Fibroblast of skin of scalp (primary cell): ENCODE data around the gene SEMA7A.
A peak's percentile ranks its signal among the peaks of the same experiment; 100 is the strongest.

Experiments
- DNase-seq: peaks from one replicate; pipeline ENCODE4 v3.0.0-alpha.2; 2013

SEMA7A gene

GRCh38 chr15:74415966-74416916 is 17.5 kb downstream of the SEMA7A start:
- DNase-seq, result no peak

DNA sequence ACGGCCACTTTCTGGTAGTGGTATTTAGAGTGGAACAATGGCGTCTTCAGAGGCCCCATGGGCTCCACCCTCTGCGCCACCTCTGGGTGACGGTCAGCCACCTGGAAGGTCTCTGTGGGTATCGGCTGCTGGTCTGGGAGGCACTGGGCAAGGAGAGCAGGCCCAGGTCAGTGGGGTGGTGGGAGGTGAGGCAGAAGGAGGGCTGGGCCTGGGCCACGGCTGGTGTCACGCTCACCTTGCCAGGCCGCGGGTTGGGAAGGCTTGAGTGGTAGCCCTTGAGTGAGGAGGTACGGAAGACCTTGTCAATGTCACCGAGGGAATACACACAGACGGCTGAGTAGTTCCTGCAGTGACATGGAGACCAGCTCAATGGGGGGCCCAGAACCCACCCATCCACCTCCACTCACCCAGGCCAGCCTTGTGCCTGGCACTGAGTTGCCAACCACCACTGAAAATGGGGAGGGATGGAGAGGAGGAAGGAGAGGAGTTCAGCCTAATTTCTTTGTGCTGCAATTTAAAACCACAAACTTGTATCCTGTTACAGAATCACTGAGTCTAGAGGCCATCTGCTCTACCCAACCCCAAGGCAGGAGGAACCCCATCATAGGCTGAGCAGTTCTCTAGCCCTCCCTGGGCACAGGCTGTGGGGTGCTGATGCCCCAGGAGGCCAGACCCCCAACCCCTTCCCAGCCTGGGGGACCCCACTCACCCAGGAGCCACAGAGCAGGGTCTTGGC is 19.0 kb downstream of the SEMA7A start:
- no peak for DNase-seq

- no peak for DNase-seq
Measured at GRCh38 chr15:74414081-74414580, 19.6 kb downstream of the SEMA7A start.

- no peak for DNase-seq
Measured at GRCh38 chr15:74413350-74414080, 20.2 kb downstream of the SEMA7A start.

DNA sequence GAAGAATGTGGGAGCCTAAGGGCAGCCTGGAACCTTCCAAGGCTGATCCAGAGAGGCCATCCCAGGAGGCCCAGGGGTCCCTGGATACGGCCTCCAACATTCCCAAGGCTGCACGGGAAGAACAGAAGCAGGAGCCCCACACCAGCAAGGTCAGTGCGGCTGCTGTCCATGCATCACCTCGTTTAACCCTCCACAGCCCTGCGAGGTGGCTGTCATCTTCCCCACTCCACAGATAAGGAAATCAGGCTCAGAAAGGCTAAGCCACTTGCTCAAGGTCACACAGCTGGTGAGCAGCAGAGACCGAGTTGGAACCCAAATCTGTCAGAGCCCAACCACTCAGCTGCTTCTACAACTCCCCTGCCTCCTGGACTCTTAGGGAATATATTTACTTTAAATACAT is 21.6 kb downstream of the SEMA7A start:
- DNase-seq, result no peak

DNA sequence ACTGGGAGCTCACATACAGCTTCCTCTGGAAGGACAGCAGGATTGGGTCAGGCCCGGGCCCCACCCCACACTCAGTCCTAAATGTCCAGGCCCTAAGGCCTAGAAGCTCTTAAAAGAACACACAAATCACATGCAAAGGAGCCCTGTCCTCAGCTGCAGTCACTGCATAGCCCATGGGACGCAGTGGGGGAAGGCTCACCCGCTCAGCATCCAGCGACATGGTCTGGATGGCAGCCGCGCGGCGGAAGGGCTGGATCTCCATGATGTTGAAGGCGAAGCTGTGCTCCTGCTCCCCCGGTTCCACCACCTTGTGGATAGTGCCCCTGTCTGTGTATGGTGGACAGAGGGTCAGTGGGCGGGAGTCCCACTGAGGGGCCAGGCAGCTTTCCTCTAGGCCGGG is 22.1 kb downstream of the SEMA7A start:
- no peak for DNase-seq

GRCh38 chr15:74410502-74410901 is 23.3 kb downstream of the SEMA7A start:
- no peak for DNase-seq

- DNase-seq, result no peak
Measured at GRCh38 chr15:74409225-74409624, 24.5 kb downstream of the SEMA7A start.

DNA sequence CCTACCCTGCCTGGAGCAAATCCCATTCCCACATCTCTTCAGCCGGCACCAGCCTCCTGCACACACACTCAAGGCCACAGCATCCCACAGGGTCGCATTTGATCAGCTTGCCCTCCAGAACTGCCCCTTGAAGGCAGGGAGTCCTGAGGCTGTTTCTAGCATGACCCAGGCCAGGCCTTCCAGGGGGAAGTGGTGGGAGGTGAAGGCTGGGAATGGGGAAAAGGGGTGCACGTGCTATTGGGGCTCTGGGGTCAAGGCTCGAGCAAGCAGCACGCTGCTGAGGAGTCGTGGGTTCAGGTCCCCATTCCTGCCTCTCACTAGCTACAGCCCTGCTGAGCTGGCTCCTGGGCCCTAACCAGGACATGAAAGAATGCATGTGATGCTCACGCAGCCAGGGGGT is 24.9 kb downstream of the SEMA7A start:
- no peak for DNase-seq

DNA sequence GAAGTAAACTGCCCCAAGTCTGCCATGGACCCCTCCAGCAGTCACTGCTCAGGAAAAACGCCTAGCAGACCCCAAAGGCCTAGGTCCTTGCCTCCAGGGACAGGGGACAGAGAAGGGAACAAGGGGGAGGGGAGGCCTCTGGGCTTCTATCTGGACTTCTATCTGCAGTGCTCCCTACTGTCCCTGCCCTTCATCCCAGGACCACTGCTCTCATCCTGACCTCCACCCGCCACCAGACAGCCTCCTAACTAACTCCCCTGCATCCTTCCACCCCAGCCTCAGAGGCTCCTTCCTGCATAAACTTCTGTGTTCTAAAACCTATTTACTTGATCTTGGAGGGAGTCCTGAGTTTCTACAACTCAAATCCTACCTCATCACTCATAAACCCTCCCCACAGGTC is 25.4 kb downstream of the SEMA7A start:
- DNase-seq, result no peak

DNA sequence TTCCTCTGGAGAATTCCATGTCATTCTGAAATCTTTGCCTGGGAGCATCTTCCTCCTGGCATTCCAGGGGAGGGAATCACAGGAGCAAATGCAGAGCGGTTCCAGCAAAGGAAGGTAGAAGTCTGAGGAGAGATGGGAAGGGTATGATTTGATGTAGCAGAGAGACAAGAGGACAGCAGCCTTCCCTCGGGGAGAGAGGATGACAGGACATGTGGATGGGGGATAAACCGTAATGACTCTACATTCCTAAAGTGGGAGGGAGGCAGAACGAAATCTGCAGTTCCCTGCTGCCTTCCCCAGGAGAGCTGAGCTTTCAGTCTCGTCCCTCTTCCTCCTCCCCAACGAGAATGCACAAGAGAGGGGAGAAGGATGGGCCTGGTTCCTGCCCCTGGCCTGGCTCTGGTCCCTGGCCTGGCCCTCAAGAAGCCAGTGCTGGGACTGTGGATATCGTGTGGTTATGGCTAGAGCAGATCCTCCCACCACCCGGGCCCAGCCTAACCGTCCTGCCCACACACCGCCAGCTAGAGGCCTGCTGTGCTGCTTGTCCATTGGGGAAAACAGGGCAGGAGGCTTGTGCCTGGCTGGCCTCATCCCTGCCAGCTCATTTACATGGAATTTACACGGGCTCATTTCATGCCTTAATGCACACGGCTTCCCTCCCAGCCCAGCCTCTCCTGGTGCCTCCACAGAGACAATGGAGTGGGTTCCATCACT is 26.6 kb downstream of the SEMA7A start:
- DNase-seq, result peak; percentile 96

DNA sequence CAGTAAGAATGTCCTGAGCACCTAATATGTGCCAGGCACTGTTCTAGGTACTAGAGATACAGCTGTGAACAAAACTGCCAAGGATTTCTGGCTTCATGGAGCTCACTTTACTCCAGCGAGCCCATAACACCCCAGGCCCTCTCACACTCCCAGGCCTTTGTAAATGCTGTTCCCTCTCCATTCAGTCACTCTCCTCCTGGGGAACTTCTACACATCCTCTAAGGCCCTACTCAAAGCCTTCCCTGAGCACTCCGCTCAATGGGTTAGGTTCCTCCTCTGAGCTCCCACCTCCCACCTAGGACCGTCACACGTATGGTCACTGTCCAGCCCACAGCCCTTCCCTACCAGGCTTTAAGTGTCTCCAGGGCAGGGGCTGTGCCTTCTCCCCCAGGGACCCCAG is 27.2 kb downstream of the SEMA7A start:
- no peak for DNase-seq

DNA sequence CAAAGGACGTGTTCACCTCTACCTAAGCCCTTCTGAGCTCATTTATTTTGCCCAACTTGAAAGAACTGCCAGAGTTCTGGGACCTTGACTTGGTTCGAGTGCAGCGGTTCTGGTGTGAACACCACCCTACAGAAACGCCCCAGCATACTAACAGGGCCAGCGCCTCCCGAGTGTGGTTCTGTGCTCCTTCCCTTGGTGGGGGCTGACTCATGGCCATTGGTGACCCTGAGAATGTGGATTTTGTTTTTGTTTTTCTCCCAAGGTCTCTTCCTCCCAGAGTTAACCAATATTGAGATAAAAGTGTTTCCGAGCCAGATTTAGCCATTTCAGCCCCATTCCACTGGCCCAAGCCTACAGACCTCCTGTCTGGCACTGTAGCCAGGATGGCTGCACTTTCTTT is 27.9 kb downstream of the SEMA7A start:
- no peak for DNase-seq

- DNase-seq, result no peak
Measured at GRCh38 chr15:74403991-74404563, 29.7 kb downstream of the SEMA7A start.

GRCh38 chr15:74403588-74403919 is 30.2 kb downstream of the SEMA7A start:
- DNase-seq, result no peak

- no peak for DNase-seq
Measured at GRCh38 chr15:74402873-74403587, 30.7 kb downstream of the SEMA7A start.

DNA sequence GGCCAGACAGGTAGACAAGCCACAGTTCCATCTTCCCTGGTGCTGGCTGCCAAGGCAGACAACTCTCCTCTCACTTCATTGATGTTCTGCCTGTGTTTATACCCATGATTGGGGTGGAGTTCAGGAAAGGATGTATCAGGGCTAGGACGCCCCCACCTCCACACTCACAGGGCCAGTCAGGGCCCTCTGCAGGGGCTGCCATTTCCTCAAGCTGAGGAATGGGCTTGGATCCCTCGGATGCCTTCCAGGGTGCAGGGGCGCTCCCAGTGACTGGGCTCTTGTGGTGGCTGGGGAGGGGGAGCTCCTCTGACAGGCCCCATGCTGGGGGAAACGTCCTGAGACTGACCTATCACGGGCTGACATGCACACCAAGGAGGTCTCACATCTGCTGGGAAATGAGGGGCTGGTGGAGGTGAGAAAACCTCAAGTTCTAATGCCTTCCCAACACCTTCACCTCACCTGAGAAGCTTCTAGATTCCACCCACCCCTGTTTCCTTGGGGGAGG is 31.4 kb downstream of the SEMA7A start:
- DNase-seq, result no peak

- no peak for DNase-seq
Measured at GRCh38 chr15:74400915-74401757, 32.6 kb downstream of the SEMA7A start.

- no peak for DNase-seq
Measured at GRCh38 chr15:74400313-74400860, 33.4 kb downstream of the SEMA7A start.
